Cardiac septum (tissue), 1 donor: Measurements from ENCODE around the gene MYCL. TPM values are rescaled to one million over a fixed set of nuclear protein-coding genes. Genes with fewer than 3 reads are reported as not detected.
"Not testable (repeated sequence)": the region's sequence is repeated elsewhere in the genome, so short reads cannot be mapped to it uniquely, and the experiment has no call there.

Source experiments
- DNase-seq: peaks from one replicate; pipeline ENCODE4 v3.0.0-alpha.2; 2020; ENCODE audit warnings: low spot score
- intact Hi-C: fragments of 100-400 bp; cut with DNase I; formaldehyde crosslinking; loops from one replicate; pipeline ENCODE4 v1.14.0; 2022
- total RNA-seq: library from RNA; stranded (reverse); fragmentation: NEBNext Ultra II Directional; extraction: Animal tissue kit (Norgen Biotek cat#: 25700); gene quantifications from one replicate; pipeline ENCODE4 v1.2.1, GENCODE V29; 2021
- donor health status: DM: no; HTN: no; CAD: no.

Gene MYCL
- total RNA-seq, 1 donor from 2014 or later = 0.35 TPM

DNA sequence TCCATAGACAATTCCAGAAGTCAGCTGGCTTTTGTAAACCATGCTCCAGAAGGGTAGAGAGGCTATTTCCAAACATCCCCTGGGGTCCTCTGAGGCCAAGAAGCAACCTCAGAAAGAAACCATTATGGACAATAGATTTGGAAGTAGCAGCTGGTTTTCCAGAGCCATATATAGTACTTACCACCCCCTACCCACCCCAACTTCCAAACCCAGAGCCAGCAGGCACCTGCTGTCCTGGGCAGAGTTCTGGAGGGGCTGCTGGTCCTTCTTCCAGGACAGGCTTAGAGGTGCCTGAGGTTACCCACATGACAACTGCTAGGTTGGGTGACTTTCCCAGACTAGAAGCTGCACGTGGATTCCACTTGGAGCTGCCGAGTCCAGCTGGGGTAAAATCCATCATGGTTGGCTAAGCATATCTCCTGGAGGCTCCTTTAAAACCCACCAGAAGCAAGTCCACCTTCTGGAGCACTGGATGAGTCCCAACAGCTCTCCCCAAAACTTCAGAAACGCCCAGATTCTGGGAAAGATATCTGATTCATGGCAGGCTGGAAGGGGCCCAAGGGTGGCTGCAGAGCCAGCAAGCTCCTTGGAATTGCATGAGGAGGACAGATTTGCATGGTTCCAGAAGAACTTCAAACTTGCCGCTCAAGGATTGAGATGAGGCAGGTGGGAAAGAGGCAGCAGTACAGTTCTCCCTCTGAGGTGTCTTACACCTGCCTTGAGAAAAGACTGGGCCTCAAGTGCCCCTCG is 5.8 kb downstream of the MYCL start:
- intact Hi-C loops = no loop called here
- DNase-seq = no peak

DNA sequence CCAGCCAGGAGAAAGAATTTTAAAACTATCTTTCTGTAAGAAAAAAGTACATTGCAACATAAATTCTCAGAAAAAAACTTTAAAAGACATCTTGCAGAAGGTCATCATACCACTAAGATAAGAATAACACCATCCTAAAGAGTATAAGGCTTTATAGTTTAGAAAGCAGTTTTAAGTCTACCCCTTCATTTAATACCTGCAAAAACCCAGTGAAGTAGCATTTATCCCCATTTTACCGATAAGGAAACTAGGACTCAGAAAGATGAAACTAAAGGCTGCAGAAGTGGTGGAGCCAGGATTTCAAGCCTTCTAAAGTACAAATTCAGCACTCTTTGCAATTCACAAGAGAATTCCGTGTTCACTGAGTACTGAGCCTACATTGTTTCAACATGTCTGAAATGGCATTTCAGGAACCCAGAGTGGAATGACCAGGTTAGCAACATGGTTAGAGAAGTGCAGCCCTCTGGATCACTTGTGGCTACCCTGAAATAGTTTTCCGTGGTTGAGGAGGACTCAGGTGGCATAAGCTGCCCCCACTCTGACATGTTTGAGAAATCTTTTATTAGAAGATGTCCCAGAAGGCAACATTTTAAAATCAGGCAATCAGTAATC is 6.7 kb downstream of the MYCL start:
- no peak for DNase-seq
- intact Hi-C loops = no loop called here

DNA sequence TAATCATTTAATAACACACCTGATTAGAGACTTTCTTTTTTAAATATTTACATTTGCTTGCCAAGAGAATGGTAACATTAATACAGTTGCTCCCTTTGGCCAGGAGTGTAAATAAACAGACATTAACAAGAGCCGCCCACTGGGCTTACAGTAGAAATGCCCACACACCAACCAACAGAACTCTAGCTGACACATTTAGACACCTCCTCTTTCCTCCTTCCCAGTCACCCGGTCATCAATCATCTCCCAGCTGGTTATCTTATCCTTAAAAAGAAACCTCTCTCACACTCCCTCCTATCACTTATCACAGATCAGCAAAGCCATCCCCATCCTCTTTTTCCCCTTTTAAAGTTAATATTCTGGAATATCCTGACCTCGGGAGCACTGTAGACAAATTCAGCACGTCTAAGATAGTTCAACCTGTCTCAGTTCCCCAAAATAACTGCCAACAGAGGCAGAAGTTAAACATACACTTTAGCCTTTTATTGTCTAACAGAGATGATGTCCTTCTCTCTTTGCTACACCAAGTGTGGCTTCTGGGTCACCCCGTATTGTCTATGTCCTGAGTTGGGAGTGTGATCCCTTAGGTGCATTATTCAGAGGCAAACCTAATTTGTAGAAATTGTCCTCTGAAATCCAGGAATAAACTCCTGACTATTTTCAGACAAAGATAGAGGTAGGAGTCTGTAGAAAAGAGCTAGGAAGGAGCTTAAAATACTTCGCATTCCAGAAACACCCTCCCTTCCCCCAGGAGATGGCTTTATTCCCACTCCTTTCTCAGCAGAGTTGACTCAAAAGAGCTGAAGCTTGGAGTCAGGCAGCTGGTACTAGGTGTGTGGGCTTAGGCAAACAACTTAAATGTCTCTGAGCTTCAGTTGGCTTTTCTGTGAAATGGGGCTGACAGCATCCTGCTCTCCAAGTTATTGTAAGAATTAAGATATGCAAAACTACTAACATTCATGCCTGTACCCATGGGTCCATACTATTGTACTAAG is 8.8 kb downstream of the MYCL start:
- DNase-seq = no peak
- intact Hi-C loops = no loop called here

DNA sequence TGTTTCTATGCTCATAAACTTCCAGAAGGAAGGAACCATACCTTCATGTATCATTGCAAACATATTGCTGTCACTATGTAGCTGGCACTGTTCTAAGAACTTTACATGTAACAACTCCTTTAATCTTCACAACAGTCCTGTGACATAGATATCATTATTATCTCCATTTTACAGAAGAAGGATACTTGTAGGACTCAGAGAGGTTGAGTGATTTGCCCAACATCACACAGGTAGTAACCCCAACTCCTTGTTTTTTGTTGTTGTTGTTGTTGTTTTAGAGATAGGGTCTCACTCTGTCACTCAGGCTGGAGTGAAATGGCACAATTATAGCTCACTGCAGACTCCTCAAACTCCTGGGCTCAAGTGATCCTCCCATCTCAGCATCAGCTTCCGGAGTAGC is 10.8 kb downstream of the MYCL start:
- intact Hi-C loops = no loop called here
- no peak for DNase-seq

DNA sequence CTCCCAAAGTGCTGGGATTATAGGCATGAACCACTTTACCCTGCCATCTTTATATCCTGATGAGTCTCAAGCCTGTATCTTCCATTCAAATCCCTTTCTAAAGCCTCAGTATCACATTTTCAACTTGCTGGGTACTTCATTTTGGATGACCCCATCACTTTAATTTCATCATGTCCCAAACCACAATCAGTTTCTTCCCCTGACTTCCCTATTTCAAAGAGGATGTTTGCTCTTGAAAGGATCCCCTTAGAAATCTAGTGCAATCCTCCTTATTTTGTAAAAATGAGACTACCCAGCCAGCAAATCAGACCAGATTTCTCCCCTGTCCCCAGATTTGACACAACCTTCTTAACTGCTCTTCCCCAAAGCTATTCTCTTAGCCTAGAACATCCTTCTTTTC is 11.4 kb downstream of the MYCL start:
- no peak for DNase-seq
- intact Hi-C loops = no loop called here

DNA sequence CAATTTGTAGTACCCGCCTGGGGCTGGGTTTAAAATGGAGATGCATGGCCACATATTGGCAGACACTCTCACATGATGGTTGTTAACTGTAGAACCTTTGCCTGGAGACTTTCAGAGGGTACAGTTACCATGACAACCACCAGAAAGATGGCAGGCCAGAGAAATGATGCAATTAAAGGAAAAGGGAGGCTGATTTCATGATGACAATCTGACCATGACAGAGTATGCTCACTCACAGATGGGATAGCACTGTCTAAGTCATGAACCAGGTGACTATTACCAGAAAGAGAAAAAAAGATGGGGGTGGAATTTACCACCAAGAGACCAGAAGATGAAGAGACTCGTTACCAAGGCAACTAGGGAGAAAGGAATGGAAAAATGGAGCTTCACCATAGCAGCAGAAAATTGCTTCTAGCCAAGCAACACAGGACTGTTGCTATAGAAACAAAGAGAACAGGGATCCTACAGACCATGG is 14.9 kb downstream of the MYCL start:
- intact Hi-C loops = no loop called here
- no peak for DNase-seq

DNA sequence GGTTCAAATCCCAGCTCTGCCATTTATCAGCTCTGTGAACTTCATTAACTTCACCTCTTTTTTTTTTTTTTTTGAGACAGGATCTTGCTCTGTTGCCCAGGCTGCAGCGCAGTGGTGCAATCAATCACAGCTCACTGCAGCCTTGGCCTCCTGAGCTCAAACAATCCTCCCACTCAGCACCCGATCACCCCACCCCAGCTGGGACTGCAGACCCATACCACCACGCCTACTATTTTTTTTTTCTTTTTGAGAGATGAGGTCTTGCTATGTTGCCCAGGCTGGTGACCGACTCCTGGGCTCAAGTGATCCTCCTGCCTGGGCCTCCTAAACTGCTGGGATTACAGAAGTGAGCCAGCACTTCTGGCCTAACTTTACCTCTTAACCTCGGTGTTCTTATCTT is 16.2 kb downstream of the MYCL start:
- intact Hi-C loops = no loop called here
- DNase-seq = no peak

DNA sequence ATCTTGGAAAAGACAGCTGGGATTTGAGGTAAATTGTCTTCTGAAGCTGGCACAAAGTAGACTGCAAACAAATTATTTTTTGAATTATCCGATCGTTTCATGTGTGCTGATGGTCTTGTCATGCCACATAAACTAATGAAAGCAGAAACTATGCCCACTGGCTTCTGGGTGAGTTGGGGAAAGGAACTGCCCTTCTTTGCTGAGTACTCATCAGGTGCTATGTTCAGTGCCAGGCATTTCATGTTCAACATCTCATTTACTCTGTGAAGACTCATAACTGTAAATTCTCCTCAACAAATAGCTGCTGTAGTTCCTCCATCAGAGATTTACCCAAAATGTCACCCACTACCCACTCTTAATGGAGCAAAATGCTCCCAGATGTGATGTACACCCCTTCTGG is 19.6 kb downstream of the MYCL start:
- DNase-seq = no peak
- intact Hi-C loops = no loop called here

DNA sequence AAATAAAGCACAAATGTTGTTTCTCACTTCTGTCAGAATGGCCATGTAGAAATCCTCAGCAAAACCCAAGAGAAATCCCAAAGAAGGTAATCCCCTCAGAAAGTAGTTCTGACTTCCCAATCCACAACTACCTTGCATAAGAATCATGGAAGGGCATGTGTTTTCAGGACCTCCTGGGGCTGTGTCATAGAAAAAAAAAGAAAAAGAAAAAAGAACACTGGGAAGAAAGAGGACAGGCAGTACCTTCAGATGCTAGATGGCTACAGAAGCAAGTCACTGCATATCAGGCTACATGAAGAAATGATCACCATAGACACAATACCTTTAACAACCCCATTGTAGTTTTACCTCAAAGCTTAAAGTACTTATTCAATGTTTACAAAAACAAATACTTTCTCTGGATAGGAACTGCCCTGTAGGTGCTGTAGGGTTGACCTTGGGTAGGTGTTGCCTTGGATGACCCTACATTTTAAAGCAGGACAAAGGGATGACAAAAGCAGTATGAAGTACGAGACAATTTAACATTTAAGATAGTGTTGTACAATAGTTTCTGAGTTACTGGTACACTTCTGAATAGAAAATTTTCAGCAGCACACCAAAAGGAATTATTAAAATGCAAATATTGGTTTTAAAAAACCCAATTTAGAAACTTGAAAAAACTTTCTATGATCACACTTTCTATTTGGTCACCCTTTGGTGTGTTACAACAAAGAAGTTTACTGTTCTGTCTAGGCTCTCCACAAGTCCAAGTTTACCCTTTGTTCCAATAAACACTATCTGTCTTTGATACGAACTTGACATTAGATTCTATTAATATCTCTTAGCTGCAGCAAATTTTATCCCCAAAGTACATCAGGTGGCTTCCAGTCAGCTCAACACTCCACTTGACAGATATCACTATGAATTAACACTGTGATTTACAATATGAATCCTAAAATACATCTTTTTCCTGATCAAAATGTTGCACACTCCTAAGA is 23.4 kb downstream of the MYCL start:
- DNase-seq = no peak
- intact Hi-C loops = no loop called here

DNA sequence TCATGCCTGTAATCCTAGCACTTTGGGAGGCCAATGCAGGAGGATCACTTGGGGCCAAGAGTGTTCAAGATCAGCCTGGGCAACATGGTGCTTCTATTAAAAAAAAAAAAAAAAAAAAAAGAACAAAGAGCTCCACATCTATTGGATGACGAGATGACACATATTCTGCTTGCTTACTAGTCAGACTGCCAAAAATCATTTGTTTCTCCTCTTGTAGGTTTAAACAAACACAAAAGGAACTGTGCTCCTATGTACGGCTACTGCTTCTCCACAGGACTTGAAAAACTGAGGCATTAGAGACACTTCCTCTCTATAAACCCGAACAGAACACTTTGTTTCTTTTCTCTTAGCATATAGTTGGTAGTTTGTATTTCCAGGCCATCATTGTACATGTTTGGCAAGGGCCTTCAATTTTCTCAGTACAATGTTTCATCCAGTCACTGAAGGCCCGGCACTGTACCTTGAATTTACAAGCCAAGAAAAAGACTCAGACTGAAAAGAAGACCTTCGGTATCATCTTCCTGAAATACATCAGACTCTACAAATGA is 24.4 kb downstream of the MYCL start:
- no peak for DNase-seq
- intact Hi-C loops = no loop called here

DNA sequence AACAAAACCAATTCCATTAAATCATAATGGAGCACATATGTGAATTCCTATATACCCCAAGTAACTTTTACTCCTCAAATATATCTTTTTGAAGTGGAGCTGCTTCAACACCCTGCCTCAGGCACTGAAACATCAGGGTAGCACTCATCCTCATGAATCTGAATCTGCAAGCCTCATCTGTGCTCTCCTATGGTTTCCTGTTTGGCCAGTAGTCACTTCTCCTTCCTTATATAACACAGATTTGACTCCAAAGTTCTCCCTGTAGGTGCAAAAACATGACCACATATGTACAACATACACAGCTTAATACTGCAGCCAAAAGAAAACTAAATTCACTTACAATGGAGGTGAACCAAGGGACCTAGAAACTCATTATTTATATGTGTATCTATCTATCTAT is 25.6 kb downstream of the MYCL start:
- DNase-seq = no peak
- intact Hi-C loops = no loop called here

DNA sequence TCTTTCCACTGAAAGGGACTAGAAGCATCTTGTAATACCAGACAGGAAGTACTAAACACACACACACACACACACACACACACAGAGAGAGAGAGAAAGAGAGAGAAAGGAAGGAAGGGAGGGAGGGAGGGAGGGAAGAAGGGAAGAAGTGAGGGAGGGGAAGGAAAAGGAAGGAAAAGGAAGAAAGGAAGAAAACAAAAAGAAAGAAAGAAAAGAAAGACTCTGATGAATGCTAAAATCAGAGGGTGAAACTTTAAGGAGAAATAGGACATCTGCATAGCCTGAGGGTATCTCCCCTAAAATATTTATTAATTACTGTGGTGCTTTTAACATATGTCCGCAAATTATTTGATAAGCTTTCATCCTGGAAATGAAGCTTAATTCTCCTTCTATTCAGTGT is 29.0 kb downstream of the MYCL start:
- no peak for DNase-seq
- intact Hi-C loops = no loop called here

DNA sequence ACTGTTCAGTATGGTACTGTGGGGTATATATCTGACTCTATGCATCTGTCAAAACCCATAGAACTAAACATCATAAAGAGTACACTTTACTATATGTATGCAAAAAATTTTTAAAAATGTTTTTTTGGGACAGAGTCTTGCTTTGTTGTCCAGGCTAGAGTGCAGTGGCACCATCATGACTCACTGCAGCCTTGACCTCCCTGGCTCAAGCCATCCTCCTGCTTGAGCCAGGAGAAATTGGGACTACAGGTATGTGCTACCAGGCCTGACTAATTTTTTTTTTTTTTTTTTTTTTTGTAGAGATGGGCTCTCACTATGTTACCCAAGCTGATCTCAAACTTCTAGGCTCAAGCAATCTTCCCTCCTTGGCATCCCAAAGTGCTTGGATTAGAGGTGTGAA is 29.9 kb downstream of the MYCL start:
- no peak for DNase-seq
- intact Hi-C loops = no loop called here

DNA sequence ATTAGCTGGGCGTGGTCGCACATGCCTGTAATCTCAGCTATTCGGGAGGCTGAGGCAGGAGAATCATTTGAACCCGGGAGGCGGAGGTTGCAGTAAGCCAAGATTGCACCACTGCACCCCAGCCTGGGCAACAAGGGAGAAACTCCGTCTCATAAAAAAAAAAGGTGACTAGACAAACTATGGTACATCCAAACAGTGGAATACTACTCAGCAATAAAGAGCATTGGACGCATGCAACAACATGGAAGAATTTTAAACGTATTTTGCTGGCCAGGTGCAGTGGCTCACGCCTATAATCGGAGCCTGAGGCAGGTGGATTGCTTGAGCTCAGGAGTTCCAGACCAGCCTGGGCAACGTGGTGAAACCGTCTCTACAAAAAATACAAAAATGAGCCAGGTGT is 30.7 kb downstream of the MYCL start:
- DNase-seq, intact Hi-C loops: not testable (repeated sequence)

DNA sequence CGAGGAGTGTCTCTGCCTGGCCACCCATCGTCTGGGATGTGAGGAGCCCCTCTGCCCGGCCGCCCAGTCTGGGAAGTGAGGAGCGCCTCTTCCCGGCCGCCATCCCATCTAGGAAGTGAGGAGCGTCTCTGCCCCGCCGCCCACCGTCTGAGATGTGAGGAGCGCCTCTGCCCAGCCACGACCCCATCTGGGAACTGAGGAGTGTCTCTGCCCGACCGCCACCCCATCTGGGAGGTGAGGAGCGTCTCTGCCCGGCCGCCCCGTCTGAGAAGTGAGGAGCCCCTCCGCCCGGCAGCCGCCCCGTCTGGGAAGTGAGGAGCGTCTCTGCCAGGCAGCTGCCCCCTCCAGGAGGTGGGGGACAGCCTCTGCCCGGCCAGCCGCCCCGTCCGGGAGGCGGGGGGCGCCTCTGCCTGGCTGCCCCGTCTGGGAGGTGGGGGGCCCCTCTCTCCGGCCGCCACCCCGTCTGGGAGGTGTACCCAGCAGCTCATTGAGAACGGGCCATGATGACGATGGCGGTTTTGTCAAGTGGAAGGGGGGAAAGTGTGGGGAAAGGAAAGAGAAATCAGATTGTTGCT is 32.1 kb downstream of the MYCL start:
- DNase-seq, intact Hi-C loops: not testable (repeated sequence)

DNA sequence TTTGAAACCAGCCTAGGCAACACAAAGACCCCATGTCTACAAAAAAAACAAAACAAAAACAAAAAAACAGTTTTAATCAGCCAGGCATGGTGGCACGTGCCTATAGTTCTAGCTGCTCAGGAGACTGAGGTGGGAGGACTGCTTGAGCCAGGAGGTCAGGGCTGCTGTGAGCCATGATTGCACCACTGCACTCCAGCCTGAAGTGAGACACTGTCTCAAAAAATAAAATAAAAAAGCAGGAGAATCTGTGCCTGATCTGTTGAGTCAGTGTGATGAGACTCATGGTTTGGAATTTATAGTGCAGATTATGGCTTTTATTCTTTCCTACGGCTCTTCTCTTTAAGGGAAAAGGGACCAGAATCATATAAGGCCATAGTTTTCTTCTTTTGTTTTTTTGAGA is 35.0 kb downstream of the MYCL start:
- intact Hi-C loops = no loop called here
- DNase-seq = no peak

DNA sequence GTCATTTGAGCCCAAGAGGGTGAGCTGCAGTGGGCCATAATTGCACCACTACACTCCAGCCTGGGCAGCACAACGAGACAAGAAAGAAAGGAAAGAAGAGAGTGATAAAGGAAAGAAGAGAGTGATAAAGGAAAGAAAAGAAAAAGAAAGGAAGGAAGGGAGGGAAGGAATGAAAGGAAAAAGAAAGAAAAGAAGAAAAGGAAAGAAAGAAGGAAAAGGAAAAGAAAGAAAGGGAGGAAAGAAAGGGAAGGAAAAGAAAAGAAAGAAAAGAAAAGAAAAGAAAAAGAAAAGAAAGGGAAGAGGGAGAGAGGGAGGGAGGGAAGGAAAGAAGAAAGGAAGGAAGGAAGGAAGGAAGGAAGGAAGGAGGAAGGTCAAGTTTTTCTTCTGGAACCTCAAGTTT is 36.0 kb downstream of the MYCL start:
- intact Hi-C loops = no loop called here
- no peak for DNase-seq

DNA sequence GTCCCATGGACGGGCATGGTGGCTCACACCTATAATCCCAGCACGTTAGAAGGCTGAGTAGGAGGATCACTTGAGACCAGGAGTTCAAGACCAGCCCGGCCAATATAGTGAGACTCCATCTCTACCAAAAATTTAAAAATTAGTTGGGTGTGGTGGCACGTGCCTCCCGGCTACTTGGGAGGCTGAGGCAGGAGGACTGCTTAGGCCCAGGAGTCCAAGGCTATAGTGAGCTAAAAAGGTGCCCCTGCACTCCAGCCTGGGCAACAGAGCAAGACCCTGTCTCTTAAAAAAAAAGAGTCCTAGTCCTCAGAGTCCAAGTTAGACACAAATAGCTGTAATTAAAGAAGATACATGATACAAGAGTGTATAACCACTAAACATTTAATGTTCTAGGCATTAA is 38.5 kb downstream of the MYCL start:
- intact Hi-C loops = no loop called here
- DNase-seq = no peak

DNA sequence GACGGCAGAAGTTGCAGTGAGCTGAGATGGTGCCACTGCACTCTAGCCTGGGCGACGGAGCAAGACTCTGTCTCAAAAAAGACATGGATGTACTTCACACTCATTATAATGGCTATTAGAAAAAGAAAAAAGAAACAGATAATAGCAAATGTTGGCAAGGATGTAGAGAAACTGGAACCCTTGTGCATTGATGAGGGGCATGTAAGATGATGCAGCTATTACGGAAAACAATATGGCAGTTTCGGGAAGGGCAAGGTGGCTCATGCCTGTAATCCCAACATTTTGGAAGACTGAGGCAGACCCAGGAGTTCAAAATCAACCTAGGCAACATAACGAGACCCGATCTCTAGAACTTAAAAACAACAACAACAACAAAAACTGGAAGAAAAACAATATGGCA is 40.7 kb downstream of the MYCL start:
- intact Hi-C loops = no loop called here
- DNase-seq = no peak
